Hepatocyte (in vitro differentiated cells): ENCODE measurements around the gene GUCY2D.

Source experiments
- EZH2 ChIP-seq: fragments of 200-600 bp; sonication (generic); IDR thresholded peaks from 2 replicates; pipeline ENCODE4 v1.6.1; 2016; ENCODE audit warnings: antibody characterized with exemption, mild to moderate bottlenecking, borderline replicate concordance
- TF ChIP-seq, protein P1 (sequence below): fragments of 200-600 bp; sonication (generic); IDR thresholded peaks from 2 replicates; pipeline ENCODE4 v1.5.1; 2016; ENCODE audit warnings: antibody characterized with exemption, mild to moderate bottlenecking; ENCODE audit not compliant: poor library complexity

DNA sequence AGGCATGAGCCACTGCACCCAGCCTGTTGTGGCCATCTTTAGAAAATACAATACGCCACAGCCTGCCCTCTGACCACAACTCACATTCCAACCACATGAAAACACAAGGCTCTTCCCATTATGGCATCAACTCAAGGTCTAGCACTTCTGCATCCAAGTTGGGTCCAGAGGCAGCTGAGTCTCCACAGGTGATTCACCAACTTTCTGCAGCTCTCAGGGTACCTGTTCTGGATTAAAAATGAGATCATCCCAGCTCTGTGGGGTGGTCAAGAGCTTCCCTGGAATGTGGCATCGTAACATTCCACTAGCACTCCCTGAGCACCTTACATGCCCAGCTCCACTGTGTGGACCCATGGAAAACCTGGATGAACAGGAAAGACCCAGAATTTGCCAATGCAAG, 9.9 kb upstream of the GUCY2D start:
- TF ChIP-seq, protein P1, sequence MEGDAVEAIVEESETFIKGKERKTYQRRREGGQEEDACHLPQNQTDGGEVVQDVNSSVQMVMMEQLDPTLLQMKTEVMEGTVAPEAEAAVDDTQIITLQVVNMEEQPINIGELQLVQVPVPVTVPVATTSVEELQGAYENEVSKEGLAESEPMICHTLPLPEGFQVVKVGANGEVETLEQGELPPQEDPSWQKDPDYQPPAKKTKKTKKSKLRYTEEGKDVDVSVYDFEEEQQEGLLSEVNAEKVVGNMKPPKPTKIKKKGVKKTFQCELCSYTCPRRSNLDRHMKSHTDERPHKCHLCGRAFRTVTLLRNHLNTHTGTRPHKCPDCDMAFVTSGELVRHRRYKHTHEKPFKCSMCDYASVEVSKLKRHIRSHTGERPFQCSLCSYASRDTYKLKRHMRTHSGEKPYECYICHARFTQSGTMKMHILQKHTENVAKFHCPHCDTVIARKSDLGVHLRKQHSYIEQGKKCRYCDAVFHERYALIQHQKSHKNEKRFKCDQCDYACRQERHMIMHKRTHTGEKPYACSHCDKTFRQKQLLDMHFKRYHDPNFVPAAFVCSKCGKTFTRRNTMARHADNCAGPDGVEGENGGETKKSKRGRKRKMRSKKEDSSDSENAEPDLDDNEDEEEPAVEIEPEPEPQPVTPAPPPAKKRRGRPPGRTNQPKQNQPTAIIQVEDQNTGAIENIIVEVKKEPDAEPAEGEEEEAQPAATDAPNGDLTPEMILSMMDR = no peak
- no peak for TF ChIP-seq EZH2
